ENCODE data around the gene COPG2. TPM values are rescaled to one million over a fixed set of nuclear protein-coding genes. Genes with fewer than 3 reads are reported as not detected.

The COPG2 gene
- total and polyA plus RNA-seq, 2 of the 13 experiments (the other 11 are each of a cell fraction or from before 2014, with no cell fraction given), result 14.1 to 17.7 TPM

DNA sequence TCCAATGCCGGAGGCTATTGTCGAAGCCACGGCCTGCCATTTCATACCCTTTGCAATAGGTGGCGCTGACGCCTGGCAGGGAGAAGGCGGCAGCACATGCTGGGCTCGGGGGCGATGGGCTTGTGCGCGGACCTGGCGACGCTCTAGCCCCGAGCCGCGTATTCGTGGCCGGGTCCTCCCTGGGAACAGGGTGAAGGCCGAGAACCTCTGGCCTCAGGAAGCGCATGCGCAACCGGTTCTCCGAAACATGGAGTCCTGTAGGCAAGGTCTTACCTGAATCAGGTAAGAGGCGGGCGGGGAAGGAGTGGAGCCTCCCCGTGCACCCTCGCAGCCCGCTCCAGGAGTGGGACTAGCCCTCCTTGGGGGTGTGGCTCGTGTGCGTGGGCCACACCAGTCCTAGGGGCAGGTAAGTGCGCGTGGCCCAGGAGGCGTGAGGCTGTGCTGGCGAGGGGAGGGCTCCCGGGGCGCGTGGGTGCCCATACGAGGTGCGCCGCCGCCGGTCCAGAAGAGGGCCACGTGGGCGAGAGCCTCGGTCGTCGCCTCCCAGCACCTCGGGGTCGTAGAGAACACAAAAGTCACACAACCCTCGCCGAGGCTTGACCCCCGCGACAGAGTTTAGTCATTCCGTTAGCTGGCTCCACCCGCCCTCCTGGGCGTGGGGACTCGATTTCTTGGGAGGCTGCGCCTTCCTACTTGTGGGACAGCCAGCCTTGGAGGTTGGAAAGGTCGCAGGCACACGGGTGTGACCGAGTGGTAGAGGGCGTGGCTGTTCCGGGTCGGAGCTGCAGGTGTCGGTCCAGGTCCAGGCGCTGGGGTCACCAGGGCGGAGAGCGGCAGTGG is 182.2 kb downstream of the COPG2 start (continued):
- TF ChIP-seq, protein P1, sequence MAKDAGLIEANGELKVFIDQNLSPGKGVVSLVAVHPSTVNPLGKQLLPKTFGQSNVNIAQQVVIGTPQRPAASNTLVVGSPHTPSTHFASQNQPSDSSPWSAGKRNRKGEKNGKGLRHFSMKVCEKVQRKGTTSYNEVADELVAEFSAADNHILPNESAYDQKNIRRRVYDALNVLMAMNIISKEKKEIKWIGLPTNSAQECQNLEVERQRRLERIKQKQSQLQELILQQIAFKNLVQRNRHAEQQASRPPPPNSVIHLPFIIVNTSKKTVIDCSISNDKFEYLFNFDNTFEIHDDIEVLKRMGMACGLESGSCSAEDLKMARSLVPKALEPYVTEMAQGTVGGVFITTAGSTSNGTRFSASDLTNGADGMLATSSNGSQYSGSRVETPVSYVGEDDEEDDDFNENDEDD (CRISPR knock-in tag; IDR thresholded peaks at IDR 0.05; ENCODE audit: borderline replicate concordance), result peak; percentile 92; the same call in 1 of the 2 replicates
- TF ChIP-seq ZNF282 (IDR thresholded peaks at IDR 0.05; ENCODE audit: partially characterized antibody) (no peak), ZNF264 (CRISPR knock-in tag; IDR thresholded peaks at IDR 0.05) (0 out of 2 replicates have a peak, but pooled peaks have one; percentile 38), ZNF547 (CRISPR knock-in tag; IDR thresholded peaks at IDR 0.05) (no peak), ZNF556 (CRISPR knock-in tag; IDR thresholded peaks at IDR 0.05; ENCODE audit: borderline replicate concordance) (no peak), ZNF30 (CRISPR knock-in tag; IDR thresholded peaks at IDR 0.05) (no peak), ZBTB38 (CRISPR knock-in tag; IDR thresholded peaks at IDR 0.05) (peak; percentile 57; the same call in 1 of the 2 replicates), ZNF256 (CRISPR knock-in tag; conservative IDR thresholded peaks at IDR 0.05) (no peak; the same call in 1 of the 2 replicates), ZNF446 (CRISPR knock-in tag; IDR thresholded peaks at IDR 0.05) (peak; percentile 52; the same call in 1 of the 2 replicates), NCOA2 (CRISPR knock-in tag; IDR thresholded peaks at IDR 0.05) (no peak), KAT2B (IDR thresholded peaks at IDR 0.05; ENCODE audit: borderline replicate concordance, low read depth, low read length) (no peak)
- TF ChIP-seq, protein P2, sequence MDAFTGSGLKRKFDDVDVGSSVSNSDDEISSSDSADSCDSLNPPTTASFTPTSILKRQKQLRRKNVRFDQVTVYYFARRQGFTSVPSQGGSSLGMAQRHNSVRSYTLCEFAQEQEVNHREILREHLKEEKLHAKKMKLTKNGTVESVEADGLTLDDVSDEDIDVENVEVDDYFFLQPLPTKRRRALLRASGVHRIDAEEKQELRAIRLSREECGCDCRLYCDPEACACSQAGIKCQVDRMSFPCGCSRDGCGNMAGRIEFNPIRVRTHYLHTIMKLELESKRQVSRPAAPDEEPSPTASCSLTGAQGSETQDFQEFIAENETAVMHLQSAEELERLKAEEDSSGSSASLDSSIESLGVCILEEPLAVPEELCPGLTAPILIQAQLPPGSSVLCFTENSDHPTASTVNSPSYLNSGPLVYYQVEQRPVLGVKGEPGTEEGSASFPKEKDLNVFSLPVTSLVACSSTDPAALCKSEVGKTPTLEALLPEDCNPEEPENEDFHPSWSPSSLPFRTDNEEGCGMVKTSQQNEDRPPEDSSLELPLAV (CRISPR knock-in tag; conservative IDR thresholded peaks at IDR 0.05; ENCODE audit: low read depth), result no peak
- TF ChIP-seq, protein P3, sequence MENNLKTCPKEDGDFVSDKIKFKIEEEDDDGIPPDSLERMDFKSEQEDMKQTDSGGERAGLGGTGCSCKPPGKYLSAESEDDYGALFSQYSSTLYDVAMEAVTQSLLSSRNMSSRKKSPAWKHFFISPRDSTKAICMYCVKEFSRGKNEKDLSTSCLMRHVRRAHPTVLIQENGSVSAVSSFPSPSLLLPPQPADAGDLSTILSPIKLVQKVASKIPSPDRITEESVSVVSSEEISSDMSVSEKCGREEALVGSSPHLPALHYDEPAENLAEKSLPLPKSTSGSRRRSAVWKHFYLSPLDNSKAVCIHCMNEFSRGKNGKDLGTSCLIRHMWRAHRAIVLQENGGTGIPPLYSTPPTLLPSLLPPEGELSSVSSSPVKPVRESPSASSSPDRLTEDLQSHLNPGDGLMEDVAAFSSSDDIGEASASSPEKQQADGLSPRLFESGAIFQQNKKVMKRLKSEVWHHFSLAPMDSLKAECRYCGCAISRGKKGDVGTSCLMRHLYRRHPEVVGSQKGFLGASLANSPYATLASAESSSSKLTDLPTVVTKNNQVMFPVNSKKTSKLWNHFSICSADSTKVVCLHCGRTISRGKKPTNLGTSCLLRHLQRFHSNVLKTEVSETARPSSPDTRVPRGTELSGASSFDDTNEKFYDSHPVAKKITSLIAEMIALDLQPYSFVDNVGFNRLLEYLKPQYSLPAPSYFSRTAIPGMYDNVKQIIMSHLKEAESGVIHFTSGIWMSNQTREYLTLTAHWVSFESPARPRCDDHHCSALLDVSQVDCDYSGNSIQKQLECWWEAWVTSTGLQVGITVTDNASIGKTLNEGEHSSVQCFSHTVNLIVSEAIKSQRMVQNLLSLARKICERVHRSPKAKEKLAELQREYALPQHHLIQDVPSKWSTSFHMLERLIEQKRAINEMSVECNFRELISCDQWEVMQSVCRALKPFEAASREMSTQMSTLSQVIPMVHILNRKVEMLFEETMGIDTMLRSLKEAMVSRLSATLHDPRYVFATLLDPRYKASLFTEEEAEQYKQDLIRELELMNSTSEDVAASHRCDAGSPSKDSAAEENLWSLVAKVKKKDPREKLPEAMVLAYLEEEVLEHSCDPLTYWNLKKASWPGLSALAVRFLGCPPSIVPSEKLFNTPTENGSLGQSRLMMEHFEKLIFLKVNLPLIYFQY (CRISPR knock-in tag; IDR thresholded peaks at IDR 0.05; ENCODE audit: borderline replicate concordance), result peak; percentile 43; the same call in 1 of the 2 replicates
- TF ChIP-seq, protein P4, sequence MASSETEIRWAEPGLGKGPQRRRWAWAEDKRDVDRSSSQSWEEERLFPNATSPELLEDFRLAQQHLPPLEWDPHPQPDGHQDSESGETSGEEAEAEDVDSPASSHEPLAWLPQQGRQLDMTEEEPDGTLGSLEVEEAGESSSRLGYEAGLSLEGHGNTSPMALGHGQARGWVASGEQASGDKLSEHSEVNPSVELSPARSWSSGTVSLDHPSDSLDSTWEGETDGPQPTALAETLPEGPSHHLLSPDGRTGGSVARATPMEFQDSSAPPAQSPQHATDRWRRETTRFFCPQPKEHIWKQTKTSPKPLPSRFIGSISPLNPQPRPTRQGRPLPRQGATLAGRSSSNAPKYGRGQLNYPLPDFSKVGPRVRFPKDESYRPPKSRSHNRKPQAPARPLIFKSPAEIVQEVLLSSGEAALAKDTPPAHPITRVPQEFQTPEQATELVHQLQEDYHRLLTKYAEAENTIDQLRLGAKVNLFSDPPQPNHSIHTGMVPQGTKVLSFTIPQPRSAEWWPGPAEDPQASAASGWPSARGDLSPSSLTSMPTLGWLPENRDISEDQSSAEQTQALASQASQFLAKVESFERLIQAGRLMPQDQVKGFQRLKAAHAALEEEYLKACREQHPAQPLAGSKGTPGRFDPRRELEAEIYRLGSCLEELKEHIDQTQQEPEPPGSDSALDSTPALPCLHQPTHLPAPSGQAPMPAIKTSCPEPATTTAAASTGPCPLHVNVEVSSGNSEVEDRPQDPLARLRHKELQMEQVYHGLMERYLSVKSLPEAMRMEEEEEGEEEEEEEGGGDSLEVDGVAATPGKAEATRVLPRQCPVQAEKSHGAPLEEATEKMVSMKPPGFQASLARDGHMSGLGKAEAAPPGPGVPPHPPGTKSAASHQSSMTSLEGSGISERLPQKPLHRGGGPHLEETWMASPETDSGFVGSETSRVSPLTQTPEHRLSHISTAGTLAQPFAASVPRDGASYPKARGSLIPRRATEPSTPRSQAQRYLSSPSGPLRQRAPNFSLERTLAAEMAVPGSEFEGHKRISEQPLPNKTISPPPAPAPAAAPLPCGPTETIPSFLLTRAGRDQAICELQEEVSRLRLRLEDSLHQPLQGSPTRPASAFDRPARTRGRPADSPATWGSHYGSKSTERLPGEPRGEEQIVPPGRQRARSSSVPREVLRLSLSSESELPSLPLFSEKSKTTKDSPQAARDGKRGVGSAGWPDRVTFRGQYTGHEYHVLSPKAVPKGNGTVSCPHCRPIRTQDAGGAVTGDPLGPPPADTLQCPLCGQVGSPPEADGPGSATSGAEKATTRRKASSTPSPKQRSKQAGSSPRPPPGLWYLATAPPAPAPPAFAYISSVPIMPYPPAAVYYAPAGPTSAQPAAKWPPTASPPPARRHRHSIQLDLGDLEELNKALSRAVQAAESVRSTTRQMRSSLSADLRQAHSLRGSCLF (CRISPR knock-in tag; IDR thresholded peaks at IDR 0.05; ENCODE audit: borderline replicate concordance), result no peak
